Ovary (tissue), 3 donors: Measurements from ENCODE around the gene RAB6B.

Experiments
- EP300 ChIP-seq: sonication (generic); formaldehyde crosslinking; IDR thresholded peaks from one replicate; pipeline ENCODE4 v1.6.1; 2017; ENCODE audit warnings: antibody characterized with exemption
- TF ChIP-seq, protein P1 (sequence below), 3 donors: fragments of 450-650 bp in 2 of 3; fragments of 200-600 bp in 1 of 3; IDR thresholded peaks; one replicate each; pipeline versions ENCODE4 v1.5.1 to v1.8.0; 2016 to 2022; ENCODE audit warnings: antibody characterized with exemption in 3 of 3, mild to moderate bottlenecking in 1 of 3
- donor health status: DM: no; HTN: no; CAD: no.

- TF ChIP-seq, protein P1, sequence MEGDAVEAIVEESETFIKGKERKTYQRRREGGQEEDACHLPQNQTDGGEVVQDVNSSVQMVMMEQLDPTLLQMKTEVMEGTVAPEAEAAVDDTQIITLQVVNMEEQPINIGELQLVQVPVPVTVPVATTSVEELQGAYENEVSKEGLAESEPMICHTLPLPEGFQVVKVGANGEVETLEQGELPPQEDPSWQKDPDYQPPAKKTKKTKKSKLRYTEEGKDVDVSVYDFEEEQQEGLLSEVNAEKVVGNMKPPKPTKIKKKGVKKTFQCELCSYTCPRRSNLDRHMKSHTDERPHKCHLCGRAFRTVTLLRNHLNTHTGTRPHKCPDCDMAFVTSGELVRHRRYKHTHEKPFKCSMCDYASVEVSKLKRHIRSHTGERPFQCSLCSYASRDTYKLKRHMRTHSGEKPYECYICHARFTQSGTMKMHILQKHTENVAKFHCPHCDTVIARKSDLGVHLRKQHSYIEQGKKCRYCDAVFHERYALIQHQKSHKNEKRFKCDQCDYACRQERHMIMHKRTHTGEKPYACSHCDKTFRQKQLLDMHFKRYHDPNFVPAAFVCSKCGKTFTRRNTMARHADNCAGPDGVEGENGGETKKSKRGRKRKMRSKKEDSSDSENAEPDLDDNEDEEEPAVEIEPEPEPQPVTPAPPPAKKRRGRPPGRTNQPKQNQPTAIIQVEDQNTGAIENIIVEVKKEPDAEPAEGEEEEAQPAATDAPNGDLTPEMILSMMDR (IDR thresholded peaks at IDR 0.05): no peak
- no peak for TF ChIP-seq EP300
These were observed 42.3 kb upstream of the RAB6B start for GRCh38 chr3:133937756-133938601.
